NCI-H2196 treated with DMSO at 0.1 percent for 48 hours (cell line): ENCODE results near the gene KMT5B.

Experiments used
- DNase-seq: peaks from one replicate; lab custom pipeline; 2025; ENCODE audit not compliant: unreplicated experiment; lab: John Stamatoyannopoulos, UW

Gene KMT5B

DNA sequence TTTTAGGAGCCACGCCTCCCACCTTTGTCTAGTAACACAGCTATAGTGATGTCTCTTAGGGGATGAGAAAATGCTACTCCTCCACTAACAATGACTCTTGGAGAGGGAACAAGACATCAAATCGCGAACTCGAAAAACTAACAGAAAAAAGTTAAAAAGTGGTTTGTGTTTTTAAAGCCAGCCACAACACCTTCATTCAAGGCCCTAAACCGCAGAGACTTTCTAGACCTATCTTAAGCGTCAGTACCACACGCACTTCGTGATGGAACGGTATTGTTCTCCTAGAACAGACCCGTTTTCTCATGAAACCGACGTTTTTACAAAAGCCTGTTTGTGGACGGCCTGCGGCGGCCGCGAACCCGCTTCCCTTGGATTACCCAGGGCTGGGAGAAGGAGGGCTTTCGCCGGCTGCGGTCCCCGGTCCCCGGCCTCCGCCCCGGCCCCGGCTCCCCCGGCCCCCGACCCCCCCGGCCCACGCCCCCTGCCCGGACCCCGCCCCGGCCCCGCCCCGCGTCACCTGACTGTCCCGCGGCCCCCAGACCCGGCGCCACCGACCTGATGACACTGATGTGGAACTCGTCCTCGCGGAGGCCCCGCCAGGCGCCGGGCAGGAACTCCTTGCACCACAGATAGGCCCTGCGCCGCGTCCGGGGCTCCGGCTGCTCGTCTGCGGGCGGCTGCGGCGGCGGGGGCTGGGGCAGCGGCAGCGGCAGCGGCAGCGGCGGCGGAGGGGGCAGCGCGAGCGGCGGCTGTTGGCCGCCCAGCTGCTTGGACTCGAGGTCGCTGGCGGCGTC, 92.6 kb downstream of the KMT5B start:
- no peak for DNase-seq

DNA sequence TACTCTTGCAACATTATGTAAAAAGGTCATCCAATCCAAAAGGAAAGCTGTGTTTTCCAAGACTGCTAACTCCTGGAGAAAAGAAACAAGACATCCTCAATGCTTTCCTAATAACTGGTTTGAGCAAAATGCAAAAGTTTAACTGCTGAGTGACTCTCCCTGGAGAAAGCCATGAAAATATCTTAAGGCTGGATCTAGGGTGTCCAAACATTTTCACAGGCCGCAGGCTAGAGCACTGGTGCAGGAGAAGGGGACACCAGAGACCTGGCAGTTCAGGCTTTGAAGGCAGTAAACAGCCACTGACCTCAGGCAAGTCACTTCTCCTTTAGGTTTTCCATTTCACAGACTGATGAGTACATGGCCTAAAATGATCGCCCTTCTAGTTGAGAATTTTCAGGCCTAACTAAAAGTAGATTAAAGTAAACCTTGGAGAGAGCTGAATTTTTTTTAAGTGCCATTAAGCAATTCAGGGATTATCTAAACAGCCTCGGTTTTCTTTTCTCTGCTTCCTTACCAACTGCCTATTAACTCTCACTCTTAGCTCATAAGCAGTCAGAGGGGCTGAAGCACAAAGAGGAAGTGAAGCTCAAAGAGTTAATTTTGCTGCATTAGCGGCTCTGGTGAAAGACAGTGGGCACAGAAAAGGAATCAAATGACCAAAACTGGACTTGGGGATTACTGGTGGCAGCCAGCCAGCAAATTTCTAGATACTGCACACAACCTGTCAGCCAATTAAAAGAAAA, 94.2 kb downstream of the KMT5B start:
- no peak for DNase-seq

DNA sequence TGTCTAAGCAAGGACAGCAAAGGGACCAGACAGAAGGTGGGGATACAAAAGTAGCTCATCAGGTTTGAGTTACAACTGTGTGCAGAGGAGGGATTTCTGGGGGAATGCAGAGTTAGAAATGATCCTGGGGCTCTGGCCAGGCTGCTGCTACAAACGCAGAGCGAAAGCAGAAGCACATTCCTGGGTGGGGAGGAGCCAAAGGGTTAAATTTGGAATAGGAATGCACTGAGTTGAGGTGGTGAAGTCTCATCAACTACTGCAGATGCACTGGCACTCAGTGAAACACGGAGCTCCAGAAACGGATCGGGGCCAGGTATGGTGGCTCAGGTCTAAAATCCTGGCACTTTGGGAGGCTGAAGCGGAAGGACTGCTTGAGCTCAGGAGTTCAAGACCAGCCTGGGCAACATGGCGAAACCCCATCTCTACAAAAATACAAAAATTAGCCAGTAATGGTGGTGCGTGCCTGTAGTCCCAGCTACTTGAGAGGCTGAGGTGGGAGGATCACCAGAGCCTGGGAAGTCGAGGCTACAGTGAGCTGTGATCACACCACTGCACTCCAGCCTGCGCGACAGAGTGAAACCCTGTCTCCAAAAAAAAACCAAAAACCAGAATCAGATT, 95.1 kb downstream of the KMT5B start:
- no peak for DNase-seq

DNA sequence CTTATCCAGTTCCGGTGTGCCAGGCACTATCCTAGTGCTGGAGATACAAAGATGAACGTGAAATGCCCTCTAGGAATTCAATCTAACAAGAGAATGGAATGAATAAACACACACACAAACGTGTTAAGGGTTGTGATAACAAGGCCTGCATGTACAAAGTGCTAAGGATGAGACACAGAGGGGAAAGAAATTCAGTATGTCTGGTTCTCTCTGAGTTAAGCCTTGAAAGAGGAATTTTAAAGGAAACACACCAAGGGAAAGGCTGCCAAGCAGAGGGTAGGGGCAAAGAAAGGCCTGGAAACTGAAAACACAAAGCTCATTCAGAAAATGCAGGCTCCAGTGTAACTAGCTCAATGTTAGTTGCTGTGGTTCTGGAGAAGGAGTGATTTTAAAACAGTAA, 96.1 kb downstream of the KMT5B start:
- no peak for DNase-seq

DNA sequence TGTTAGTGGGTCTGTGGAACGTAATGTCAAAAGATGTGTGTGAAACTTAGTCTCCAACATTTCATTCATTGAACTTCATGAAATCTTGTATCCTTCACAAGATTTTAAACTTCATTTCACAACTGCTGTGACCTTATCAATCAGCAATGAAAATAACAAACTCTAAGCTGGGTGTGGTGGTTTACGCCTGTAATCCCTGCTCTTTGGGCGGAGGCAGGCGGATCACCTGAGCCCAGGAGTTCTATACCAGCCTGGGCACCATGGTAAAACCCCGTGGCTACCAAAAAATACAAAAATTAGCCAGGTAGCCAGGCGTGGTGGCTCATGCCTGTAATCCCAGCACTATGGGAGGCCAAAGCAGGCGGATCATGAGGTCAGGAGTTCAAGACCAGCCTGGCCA, 97.0 kb downstream of the KMT5B start:
- no peak for DNase-seq

DNA sequence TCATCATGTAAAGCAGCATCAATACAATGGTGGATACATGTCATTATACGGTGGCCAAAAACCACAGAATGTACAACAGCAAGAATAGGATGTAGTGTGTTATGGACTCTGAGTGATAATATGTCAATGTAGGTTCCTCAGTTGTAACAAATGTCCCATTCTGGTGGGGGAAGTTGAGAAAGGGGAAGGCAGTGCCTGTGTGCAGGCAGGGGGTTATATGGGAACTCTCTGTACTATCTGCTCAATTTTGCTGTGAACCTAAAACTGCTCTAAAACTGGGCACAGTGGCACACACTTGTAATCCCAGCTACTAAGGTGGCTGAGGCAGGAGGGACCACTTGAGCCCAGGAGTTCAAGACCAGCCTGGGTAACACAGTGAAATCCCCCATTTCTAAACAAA, 97.8 kb downstream of the KMT5B start:
- DNase-seq: no peak

DNA sequence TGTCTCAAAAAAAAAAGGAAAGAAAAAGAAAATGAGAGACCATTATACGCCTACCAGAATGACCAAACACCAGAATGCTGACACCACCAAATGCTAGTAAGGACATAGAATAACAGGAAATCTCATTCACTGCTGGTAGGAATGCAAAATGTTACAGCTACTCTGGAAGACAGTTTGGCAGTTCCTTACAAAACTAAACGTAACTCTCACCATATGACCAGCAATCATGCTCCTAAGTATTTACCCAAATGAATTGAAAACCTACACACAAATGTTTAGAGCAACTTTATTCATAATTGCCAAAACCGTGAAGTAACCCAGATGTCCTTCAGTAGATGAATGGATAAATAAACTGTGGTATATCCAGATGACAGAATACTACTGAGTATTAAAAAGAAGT, 99.1 kb downstream of the KMT5B start:
- no peak for DNase-seq

DNA sequence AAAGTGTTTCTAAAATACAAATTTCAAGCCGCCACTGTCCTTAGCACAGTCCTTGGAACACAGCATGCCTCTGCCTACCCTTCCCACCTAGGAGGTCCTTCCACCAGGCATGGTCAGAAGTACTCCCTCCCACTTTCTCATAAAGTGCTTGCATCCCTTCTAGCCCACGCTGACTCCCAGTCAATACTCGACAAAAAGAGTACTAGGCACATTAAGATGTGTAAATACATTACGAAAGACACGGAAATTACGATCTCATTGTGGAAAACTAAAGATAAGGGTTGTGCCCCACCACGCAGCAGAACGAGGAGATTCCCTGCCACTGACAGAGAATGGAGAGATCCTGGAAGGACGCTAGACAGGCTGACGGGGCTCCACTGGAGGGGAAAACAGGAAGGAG, 105.4 kb downstream of the KMT5B start:
- no peak for DNase-seq

DNA sequence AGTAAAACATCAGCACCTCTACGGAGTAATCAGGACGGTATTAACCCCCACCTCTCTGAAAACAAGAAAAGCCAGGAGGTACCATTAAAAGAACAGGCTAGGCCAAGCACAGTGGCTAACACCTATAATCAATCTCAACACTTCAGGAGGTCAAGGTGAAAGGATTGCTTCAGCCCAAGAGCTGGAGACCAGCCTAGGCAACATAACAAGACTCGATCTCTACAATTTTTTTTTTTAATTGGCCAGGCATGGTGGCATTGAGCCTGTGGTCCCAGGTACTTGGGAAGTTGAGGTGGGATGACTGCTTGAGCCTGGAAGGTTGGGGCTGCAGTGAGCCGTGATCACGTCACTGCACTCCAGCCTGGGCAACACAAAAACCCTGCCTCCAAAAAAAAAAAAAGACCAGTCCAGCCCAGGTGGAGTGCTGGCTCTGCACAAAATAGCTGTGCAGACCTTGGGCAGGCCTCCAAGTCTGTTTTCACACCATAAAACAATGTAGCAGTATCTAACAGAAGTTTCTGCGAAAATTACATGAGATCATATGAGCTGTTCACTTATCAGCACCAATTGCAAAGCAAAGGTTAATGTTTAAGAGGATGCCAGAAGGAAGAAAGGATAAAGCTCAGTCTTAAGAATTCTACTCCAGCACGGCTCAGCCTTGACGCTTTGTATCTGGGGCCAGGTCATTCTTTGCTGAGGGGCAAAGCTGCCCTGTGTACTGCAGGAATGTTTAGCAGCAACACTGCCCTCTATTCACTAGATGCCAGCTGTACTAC, 106.7 kb downstream of the KMT5B start:
- DNase-seq: no peak
